Astrocyte of the spinal cord (primary cell): Measurements from ENCODE around the gene JAG2.

ENCODE experiments used
- DNase-seq: peaks from one replicate; pipeline ENCODE4 v3.0.0; 2011; ENCODE audit warnings: low read depth, low spot score
- H3K4me3 ChIP-seq: 2 replicates; pipeline ENCODE4 v1.5.1; 2011; ENCODE audit warnings: low read depth, mild to moderate bottlenecking, low read length, moderate library complexity
- CTCF ChIP-seq: IDR thresholded peaks from 2 replicates; pipeline ENCODE4 v1.5.1; 2012; ENCODE audit warnings: low read depth, mild to moderate bottlenecking, low read length, inconsistent platforms
- in situ Hi-C: cut with HindIII; loops from 2 replicates; pipeline ENCODE4 v1.10.0; 2017; ENCODE audit warnings: low sequenced_read_pairs

The JAG2 gene

DNA sequence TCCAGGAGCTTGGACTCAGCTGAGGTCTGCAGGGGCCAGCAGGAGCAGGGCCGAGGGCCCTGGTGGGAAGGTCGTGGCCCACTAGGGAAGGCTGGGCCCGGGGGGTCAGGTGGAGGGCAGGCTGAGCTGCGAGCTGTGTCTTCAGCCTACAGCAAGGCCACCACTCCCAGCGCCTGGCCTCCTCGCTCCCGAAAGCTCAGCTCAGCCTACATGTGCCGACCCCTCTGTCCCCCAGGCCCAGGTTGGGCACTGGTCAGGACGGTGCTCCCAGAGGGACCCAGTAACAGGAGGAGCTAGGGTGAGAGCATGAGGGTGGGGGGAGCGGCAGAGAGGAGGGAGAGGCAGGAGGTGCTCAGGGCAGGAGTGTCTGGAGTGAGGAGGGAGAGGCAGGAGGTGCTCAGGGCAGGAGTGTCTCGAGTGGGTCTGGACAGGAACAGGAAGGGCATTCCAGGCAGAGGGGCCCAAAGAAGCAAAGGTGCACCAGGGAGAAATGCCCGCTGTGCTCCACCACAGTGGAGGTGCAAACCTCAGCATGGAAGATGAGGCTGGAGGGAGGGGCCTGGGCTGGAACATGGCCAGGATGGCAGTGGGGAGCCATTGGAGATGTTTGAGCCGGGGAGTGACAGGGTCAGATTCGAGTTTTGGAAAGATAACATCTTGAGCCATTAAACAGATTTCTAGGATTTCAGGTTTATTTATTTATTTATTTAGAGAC lies 74.2 kb downstream of the JAG2 start:
- no peak for DNase-seq
- H3K4me3 ChIP-seq: peak overlapping the region; percentile 67
- in situ Hi-C loops: no loop called here
- no peak for TF ChIP-seq CTCF

DNA sequence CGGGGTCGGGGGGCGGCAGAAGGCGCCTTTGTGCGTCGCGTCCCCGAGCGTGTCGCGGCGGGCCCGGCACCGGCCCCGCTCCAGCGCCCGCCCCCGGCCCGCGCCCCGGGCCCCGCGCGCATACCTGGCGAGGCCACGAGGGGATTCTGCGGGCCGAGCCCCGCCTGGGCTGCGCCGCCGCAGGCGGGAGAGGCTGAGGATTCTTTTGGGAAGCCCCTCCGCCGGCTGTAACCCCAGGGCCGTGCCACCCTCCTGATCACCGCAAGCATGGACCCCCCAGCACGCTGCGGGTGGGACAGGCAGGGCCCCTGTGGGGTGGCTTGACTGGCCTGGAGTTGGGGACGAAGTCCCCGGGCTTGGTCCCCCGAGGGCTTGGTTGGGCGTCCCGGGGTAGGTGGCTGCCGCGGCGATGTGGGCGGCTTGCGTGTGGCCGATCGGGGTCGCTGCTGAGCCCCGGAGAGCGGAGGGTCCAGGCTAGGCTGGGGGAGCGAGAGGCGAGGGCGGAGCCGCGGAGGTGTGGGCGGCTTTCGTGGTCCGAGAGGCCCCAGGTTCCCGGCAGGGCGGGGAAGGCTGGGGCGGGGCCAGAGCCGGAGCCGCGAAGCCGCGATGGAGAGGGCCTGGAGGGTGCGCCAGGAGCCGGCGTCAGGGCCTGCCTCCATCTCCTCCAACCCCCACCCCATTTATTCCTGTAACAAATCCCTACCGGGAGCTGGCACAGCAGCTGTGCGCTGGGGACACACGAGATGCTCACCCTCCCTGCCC lies 75.0 kb downstream of the JAG2 start:
- peak; percentile 64 for TF ChIP-seq CTCF
- H3K4me3 ChIP-seq: peak overlapping the region; percentile 67
- in situ Hi-C loops: no loop called here
- peak; percentile 72 for DNase-seq

DNA sequence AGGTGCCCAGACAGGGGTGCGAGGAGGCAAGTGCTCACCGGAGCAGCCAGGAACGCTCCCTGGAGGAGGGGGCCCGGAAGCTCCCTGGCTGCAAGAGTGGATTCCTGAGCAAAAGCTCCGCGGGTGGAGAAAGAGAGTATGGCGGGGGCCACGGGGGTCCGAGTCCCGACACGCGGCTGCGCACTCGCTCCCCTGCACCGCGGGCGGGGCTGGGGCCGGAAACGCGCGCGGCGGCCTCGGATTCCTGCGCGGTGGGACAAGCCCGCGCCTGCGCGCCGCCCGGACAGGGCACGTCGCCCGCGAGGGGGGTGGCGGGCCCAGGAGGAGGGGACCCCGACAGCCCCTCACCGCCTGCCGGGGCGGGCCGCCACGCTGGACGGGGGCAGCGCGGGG lies 75.5 kb downstream of the JAG2 start:
- TF ChIP-seq CTCF: no peak
- peak; percentile 39 for DNase-seq
- in situ Hi-C loops: no loop called here
- peak overlapping the region; percentile 67 for H3K4me3 ChIP-seq

DNA sequence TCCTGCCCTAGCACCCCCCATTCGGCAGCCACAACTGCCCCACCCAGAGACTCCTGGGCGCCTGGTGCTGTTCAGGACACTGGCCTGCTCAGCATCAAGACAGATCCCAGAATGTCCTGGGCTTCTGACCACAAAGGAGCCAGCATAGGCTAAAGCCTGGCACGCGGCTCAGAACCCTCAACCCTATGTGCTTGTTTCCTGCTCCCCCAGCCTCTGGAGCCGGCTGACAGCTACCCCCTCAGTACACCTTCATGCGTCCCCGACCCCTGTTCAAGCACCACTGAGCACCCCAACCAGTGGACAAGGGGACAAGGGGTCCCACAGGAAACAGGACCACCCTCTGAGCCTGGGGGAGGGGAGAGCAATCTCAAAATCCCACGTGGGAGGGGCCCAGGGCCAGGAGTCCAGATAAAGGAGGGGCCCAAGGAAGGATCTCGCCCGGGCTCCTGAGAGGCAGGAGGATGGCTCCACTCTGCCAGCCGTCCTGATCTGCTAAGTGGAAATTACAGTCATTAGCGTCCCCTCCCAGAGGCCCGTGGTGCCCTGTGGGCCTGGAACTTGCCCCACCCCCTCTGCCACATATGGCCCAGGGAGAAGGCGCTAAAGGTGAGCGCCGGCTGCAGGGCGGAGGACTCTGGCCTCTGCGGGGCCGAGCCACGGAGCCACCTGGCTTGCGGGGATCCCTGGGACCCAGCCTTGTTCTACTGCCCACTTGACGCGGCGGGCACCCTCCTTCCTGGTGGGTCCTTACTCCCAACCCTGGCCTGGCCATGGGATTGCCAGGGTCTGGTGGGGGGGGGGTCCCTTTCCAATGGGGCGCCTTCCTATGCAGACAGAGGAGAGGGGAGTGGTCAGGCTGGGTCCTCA lies 76.2 kb downstream of the JAG2 start:
- H3K4me3 ChIP-seq: peak overlapping the region; percentile 45
- no peak for TF ChIP-seq CTCF
- in situ Hi-C loops: no loop called here
- no peak for DNase-seq

DNA sequence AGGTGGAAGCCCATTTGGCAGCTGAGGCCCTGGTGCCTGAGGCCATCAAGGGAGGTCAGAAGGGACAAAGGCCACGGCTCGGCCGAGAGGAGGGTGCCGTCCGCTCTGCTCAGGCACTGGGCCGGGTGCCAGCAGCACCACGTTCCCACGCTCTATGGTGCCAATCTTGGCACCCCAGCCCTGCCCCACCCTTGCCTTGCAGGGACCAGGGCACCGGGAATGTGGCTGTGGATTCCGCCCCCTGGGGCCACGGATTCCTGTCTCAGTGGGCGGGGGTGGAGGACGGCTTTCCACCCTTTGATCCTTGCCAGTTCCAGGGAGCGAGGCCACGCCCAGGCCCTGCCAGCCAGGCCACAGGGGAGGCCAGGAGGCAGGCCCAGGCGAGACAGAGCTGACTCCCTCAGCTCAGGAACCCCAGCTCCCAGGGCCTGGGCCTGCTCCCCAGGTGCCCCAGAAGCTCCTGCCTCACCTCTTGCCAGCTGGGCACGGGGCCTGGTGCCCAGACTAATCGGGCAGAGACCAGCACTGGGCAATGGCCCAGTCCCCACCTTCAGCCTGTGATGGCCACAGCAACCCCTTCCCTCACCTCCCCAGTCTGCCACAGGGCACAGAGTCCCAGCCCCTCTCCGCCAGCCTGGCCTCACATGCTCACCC lies 76.9 kb downstream of the JAG2 start:
- DNase-seq: no peak
- no peak for TF ChIP-seq CTCF
- no peak overlapping the region for H3K4me3 ChIP-seq
- in situ Hi-C loops: no loop called here

DNA sequence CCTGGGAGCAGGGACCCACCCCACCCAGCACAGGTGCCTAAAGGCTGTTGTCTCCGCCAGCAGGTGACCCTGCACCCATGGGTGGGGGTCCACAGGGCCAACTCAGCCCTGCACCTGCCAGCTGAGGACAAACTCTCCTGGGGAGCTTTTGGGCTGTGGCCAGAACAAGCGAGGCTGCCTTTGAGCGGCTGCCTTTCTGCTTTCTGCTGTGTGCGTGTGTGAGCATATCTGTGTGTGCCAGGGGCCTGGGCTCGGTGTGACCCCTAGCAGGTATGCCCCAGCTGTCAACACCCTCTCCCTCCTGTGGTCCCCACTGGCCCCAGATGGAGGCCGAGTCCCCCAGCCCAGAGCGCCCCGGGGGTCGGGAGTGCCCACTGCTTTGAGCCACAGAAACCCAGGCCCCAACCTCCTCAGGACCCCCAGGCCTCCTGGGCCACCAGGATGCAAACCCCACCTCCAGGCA lies 77.5 kb downstream of the JAG2 start:
- in situ Hi-C loops: no loop called here
- no peak overlapping the region for H3K4me3 ChIP-seq
- TF ChIP-seq CTCF: no peak
- DNase-seq: no peak
